H9 (cell line): ENCODE data around the gene DLG2. TPM values are rescaled to one million over a fixed set of nuclear protein-coding genes. Genes with fewer than 3 reads are reported as not detected.

Experiments used
- DNase-seq: peaks from one replicate; pipeline ENCODE4 v3.0.0-alpha.2; 2017
- H2AFZ ChIP-seq: one replicate; pipeline ENCODE4 v1.6.1; 2013; ENCODE audit warnings: mild to moderate bottlenecking, low read length, control low read depth, moderate library complexity
- H2AK5ac ChIP-seq: 2 replicates; pipeline ENCODE4 v1.6.1; 2013; ENCODE audit warnings: low read length, control low read depth, mixed read lengths; ENCODE audit not compliant: insufficient read length
- H2BK120ac ChIP-seq: one replicate; pipeline ENCODE4 v1.6.1; 2013; ENCODE audit warnings: low read depth, mild to moderate bottlenecking, low read length, control low read depth, inconsistent platforms; ENCODE audit not compliant: poor library complexity, severe bottlenecking
- H2BK12ac ChIP-seq: 2 replicates; pipeline ENCODE4 v1.6.1; 2013; ENCODE audit warnings: low read length, control low read depth, mixed read lengths, low read depth; ENCODE audit not compliant: insufficient read length
- H2BK15ac ChIP-seq: 2 replicates; pipeline ENCODE4 v1.6.1; 2013; ENCODE audit warnings: low read depth, low read length, control low read depth
- H2BK20ac ChIP-seq: one replicate; pipeline ENCODE4 v1.6.1; 2013; ENCODE audit warnings: low read depth, mild to moderate bottlenecking, low read length, control low read depth, inconsistent platforms; ENCODE audit not compliant: poor library complexity, severe bottlenecking
- H2BK5ac ChIP-seq: 2 replicates; pipeline ENCODE4 v1.6.1; 2013; ENCODE audit warnings: low read length, control low read depth, mixed read lengths; ENCODE audit not compliant: insufficient read length
- H3K14ac ChIP-seq: 2 replicates; pipeline ENCODE4 v1.6.1; 2013; ENCODE audit warnings: low read length, control low read depth; ENCODE audit not compliant: insufficient read depth
- H3K18ac ChIP-seq: 2 replicates; pipeline ENCODE4 v1.6.1; 2013; ENCODE audit warnings: low read depth, mild to moderate bottlenecking, mixed read lengths, low read length, control low read depth; ENCODE audit not compliant: insufficient read length
- H3K23ac ChIP-seq: 2 replicates; pipeline ENCODE4 v1.6.1; 2013; ENCODE audit warnings: low read length, control low read depth, mixed read lengths, low read depth; ENCODE audit not compliant: insufficient read length
- H3K23me2 ChIP-seq: 2 replicates; pipeline ENCODE4 v1.6.1; 2013; ENCODE audit warnings: low read depth, mild to moderate bottlenecking, mixed read lengths, low read length, control low read depth; ENCODE audit not compliant: insufficient read length, poor library complexity, severe bottlenecking
- H3K27ac ChIP-seq: 2 replicates; pipeline ENCODE4 v1.5.1; 2013; ENCODE audit warnings: low read length, control low read depth, mixed read lengths, low read depth; ENCODE audit not compliant: insufficient read length
- H3K27me3 ChIP-seq: 2 replicates; pipeline ENCODE4 v1.6.1; 2013; ENCODE audit warnings: low read length, control low read depth, inconsistent platforms; ENCODE audit not compliant: insufficient read depth
- H3K4ac ChIP-seq: 2 replicates; pipeline ENCODE4 v1.6.1; 2013; ENCODE audit warnings: low read depth, mild to moderate bottlenecking, control low read depth, inconsistent platforms, low read length, moderate library complexity
- H3K4me1 ChIP-seq: 2 replicates; pipeline ENCODE4 v1.6.1; 2013; ENCODE audit warnings: low read length, control low read depth, inconsistent platforms; ENCODE audit not compliant: insufficient read depth
- H3K4me2 ChIP-seq: 2 replicates; pipeline ENCODE4 v1.6.1; 2013; ENCODE audit warnings: low read length, control low read depth, mixed read lengths; ENCODE audit not compliant: insufficient read length, insufficient read depth
- H3K56ac ChIP-seq: 2 replicates; pipeline ENCODE4 v1.6.1; 2013; ENCODE audit warnings: low read depth, mild to moderate bottlenecking, mixed read lengths, low read length, control low read depth; ENCODE audit not compliant: insufficient read length
- H3K79me1 ChIP-seq: 2 replicates; pipeline ENCODE4 v1.6.1; 2013; ENCODE audit warnings: low read depth, mild to moderate bottlenecking, moderate library complexity, low read length, control low read depth, inconsistent platforms; ENCODE audit not compliant: insufficient read depth, poor library complexity, severe bottlenecking
- H3K79me2 ChIP-seq: 2 replicates; pipeline ENCODE4 v1.6.1; 2013; ENCODE audit warnings: low read length, control low read depth, inconsistent platforms; ENCODE audit not compliant: insufficient read depth
- H3K9ac ChIP-seq: 2 replicates; pipeline ENCODE4 v1.6.1; 2013; ENCODE audit warnings: low read length, control low read depth, mixed read lengths; ENCODE audit not compliant: insufficient read length; ENCODE audit errors: extremely low read depth
- H3K9me3 ChIP-seq: one replicate; pipeline ENCODE4 v1.6.1; 2013; ENCODE audit warnings: low read depth, low read length, inconsistent platforms; ENCODE audit not compliant: control insufficient read depth
- H3T11ph ChIP-seq: one replicate; pipeline ENCODE4 v1.6.1; 2013; ENCODE audit warnings: mild to moderate bottlenecking, low read length, control low read depth, inconsistent platforms
- H4K20me1 ChIP-seq: one replicate; pipeline ENCODE4 v1.6.1; 2013; ENCODE audit not compliant: control insufficient read depth, insufficient read length, insufficient read depth
- H4K5ac ChIP-seq: 2 replicates; pipeline ENCODE4 v1.6.1; 2013; ENCODE audit warnings: low read depth, mild to moderate bottlenecking, mixed read lengths, low read length, control low read depth; ENCODE audit not compliant: insufficient read length
- H4K8ac ChIP-seq: replicated peaks from 2 replicates; pipeline ENCODE4 v1.6.1; 2013; ENCODE audit warnings: low read length, control low read depth, mixed read lengths, low read depth; ENCODE audit not compliant: insufficient read length
- H4K91ac ChIP-seq: 2 replicates; pipeline ENCODE4 v1.6.1; 2013; ENCODE audit warnings: low read depth, mild to moderate bottlenecking, moderate library complexity, mixed read lengths, low read length, control low read depth; ENCODE audit not compliant: insufficient read length
- H3K27ac Mint-ChIP-seq, 3 experiments: 2 replicates in 2 of 3; 3 replicates in 1 of 3; pipeline ENCODE4 v1.8.0; 2020 to 2021; ENCODE audit warnings: mixed read lengths in 3 of 3, mild to moderate bottlenecking in 1 of 3, moderate library complexity in 1 of 3
- H3K27me3 Mint-ChIP-seq: 2 replicates; pipeline ENCODE4 v1.8.0; 2021; ENCODE audit warnings: low read depth, mild to moderate bottlenecking, moderate library complexity, mixed read lengths
- H3K36me3 Mint-ChIP-seq, 3 experiments: 2 replicates in 2 of 3; 3 replicates in 1 of 3; pipeline ENCODE4 v1.8.0; 2020 to 2021; ENCODE audit warnings: low read depth in 3 of 3, mixed read lengths in 3 of 3; ENCODE audit not compliant: insufficient read depth in 1 of 3
- H3K4me1 Mint-ChIP-seq, 2 experiments: 2 replicates each; pipeline ENCODE4 v1.8.0; 2020; ENCODE audit warnings: mixed read lengths in 2 of 2
- H3K4me3 Mint-ChIP-seq, 2 experiments: 2 replicates in 1 of 2; 3 replicates in 1 of 2; pipeline ENCODE4 v1.8.0; 2020 to 2021; ENCODE audit warnings: mild to moderate bottlenecking in 2 of 2, mixed read lengths in 2 of 2, moderate library complexity in 1 of 2
- H3K9me3 Mint-ChIP-seq, 2 experiments: 2 replicates in 1 of 2; 3 replicates in 1 of 2; pipeline ENCODE4 v1.8.0; 2020; ENCODE audit warnings: mild to moderate bottlenecking in 2 of 2, mixed read lengths in 2 of 2, moderate library complexity in 1 of 2
- WGBS: extraction: QIAGEN DNeasy Blood & Tissue Kit; methylation state at CpG from one replicate; pipeline ENCODE4 v1.1.7; 2013; ENCODE audit warnings: missing lambda C conversion rate, low lambda C conversion rate, mixed read lengths; ENCODE audit not compliant: insufficient read length; ENCODE audit errors: extremely low coverage; 5-methylcytosine and 5-hydroxymethylcytosine counted together
- total RNA-seq: library from RNA; stranded (reverse); gene quantifications from 2 replicates; pipeline ENCODE4 v1.2.1, GENCODE V29; 2021
- TF ChIP-seq, protein P1 (sequence below): fragments of 200-600 bp; sonication (generic); conservative IDR thresholded peaks from 3 replicates; pipeline ENCODE4 v1.8.0; 2021; ENCODE audit warnings: antibody characterized with exemption, mild to moderate bottlenecking

Gene DLG2
- total RNA-seq, 1 experiment from 2014 or later = 8.0 TPM

- no peak overlapping the region for H2BK15ac ChIP-seq
- H2BK12ac ChIP-seq = no peak overlapping the region
- no peak overlapping the region for H2BK120ac ChIP-seq
- H3K9me3 ChIP-seq = no peaks in the 10 kb centered on the region
- Mint-ChIP-seq H3K4me3 (no peak overlapping the region), H3K36me3 (no peaks in the 10 kb centered on the region), H3K4me1 (no peaks in the 10 kb centered on the region), H3K27ac (no peak overlapping the region), H3K27me3 (no peaks in the 10 kb centered on the region), H3K9me3 (no peaks in the 10 kb centered on the region)
- H4K8ac ChIP-seq = no peak overlapping the region
- no peak overlapping the region for H2BK5ac ChIP-seq
- no peaks in the 10 kb centered on the region for H4K20me1 ChIP-seq
- no CpG with 5 or more reads among the region's 1 CpG for WGBS
- H3K56ac ChIP-seq = no peak overlapping the region
- H3K4me2 ChIP-seq = no peak overlapping the region
- no peak overlapping the region for H3K9ac ChIP-seq
- TF ChIP-seq, protein P1, sequence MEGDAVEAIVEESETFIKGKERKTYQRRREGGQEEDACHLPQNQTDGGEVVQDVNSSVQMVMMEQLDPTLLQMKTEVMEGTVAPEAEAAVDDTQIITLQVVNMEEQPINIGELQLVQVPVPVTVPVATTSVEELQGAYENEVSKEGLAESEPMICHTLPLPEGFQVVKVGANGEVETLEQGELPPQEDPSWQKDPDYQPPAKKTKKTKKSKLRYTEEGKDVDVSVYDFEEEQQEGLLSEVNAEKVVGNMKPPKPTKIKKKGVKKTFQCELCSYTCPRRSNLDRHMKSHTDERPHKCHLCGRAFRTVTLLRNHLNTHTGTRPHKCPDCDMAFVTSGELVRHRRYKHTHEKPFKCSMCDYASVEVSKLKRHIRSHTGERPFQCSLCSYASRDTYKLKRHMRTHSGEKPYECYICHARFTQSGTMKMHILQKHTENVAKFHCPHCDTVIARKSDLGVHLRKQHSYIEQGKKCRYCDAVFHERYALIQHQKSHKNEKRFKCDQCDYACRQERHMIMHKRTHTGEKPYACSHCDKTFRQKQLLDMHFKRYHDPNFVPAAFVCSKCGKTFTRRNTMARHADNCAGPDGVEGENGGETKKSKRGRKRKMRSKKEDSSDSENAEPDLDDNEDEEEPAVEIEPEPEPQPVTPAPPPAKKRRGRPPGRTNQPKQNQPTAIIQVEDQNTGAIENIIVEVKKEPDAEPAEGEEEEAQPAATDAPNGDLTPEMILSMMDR = no peak
- H4K5ac ChIP-seq = no peak overlapping the region
- H3K23me2 ChIP-seq = no peaks in the 10 kb centered on the region
- no peak overlapping the region for H3K14ac ChIP-seq
- no peak overlapping the region for H3K23ac ChIP-seq
- H2AK5ac ChIP-seq = no peak overlapping the region
- no peak overlapping the region for H3K27ac ChIP-seq
- DNase-seq = no peak
- no peak overlapping the region for H2AFZ ChIP-seq
- no peaks in the 10 kb centered on the region for H3K27me3 ChIP-seq
- H3K79me1 ChIP-seq = no peaks in the 10 kb centered on the region
- H3K4ac ChIP-seq = no peak overlapping the region
- H3K18ac ChIP-seq = no peak overlapping the region
- H3K4me1 ChIP-seq = no peaks in the 10 kb centered on the region
- H3K79me2 ChIP-seq = no peaks in the 10 kb centered on the region
- no peak overlapping the region for H3T11ph ChIP-seq
- H4K91ac ChIP-seq = no peak overlapping the region
- H2BK20ac ChIP-seq = no peak overlapping the region
Observed at GRCh38 chr11:84264066-84264465, 1363.1 kb downstream of the DLG2 start.
